LNCaP clone FGC (cell line): ENCODE data around the gene ULBP2.

Experiments
- DNase-seq: peaks from one replicate; pipeline ENCODE4 v3.0.0-alpha.2; 2011; ENCODE audit warnings: low read depth
- H3K4me3 ChIP-seq: 2 replicates; pipeline ENCODE4 v1.5.1; 2011; ENCODE audit warnings: mild to moderate bottlenecking, low read depth, low read length, control low read depth
- CTCF ChIP-seq: IDR thresholded peaks from 2 replicates; pipeline ENCODE4 v1.5.1; 2012; ENCODE audit warnings: mild to moderate bottlenecking; ENCODE audit not compliant: control insufficient read depth, insufficient read depth; ENCODE audit errors: extremely low read depth

The ULBP2 gene

GRCh38 chr6:149898966-149899365, 42.8 kb upstream of the ULBP2 start:
- no peak overlapping the region for H3K4me3 ChIP-seq
- no peak for DNase-seq
- no peak for TF ChIP-seq CTCF

GRCh38 chr6:149899486-149899885, 42.3 kb upstream of the ULBP2 start:
- no peak for DNase-seq
- H3K4me3 ChIP-seq = no peak overlapping the region
- no peak for TF ChIP-seq CTCF

GRCh38 chr6:149899926-149900619, 41.7 kb upstream of the ULBP2 start:
- H3K4me3 ChIP-seq = no peak overlapping the region
- TF ChIP-seq CTCF = no peak
- DNase-seq = no peak

GRCh38 chr6:149900620-149901443, 41.0 kb upstream of the ULBP2 start:
- TF ChIP-seq CTCF = no peak
- no peak for DNase-seq

GRCh38 chr6:149901444-149902140, 40.2 kb upstream of the ULBP2 start:
- H3K4me3 ChIP-seq = no peak overlapping the region
- TF ChIP-seq CTCF = no peak
- no peak for DNase-seq

More at GRCh38 chr6:149900620-149901443, 41.0 kb upstream of the ULBP2 start:
- no peak overlapping the region for H3K4me3 ChIP-seq

GRCh38 chr6:149903938-149904611, 37.7 kb upstream of the ULBP2 start:
- DNase-seq = no peak
- TF ChIP-seq CTCF = no peak
- no peak overlapping the region for H3K4me3 ChIP-seq
